HFFc6 (cell line): Measurements from ENCODE around the gene GDPD5. TPM values are rescaled to one million over a fixed set of nuclear protein-coding genes. Genes with fewer than 3 reads are reported as not detected.

Source experiments
- DNase-seq: peaks from one replicate; pipeline ENCODE4 v3.0.0-alpha.2; 2018
- H3K27ac Mint-ChIP-seq: 2 replicates; pipeline ENCODE4 v1.8.0; 2020; ENCODE audit warnings: mild to moderate bottlenecking, mixed read lengths
- H3K27me3 Mint-ChIP-seq: 2 replicates; pipeline ENCODE4 v1.8.0; 2021; ENCODE audit warnings: mild to moderate bottlenecking, moderate library complexity, mixed read lengths; ENCODE audit not compliant: insufficient read depth
- H3K36me3 Mint-ChIP-seq: 2 replicates; pipeline ENCODE4 v1.8.0; 2021; ENCODE audit warnings: low read depth, mixed read lengths
- H3K4me1 Mint-ChIP-seq: 2 replicates; pipeline ENCODE4 v1.8.0; 2020; ENCODE audit warnings: low read depth, mixed read lengths
- H3K4me3 Mint-ChIP-seq: 2 replicates; pipeline ENCODE4 v1.8.0; 2020; ENCODE audit warnings: mild to moderate bottlenecking, moderate library complexity, mixed read lengths
- H3K9me3 Mint-ChIP-seq: 2 replicates; pipeline ENCODE4 v1.8.0; 2020; ENCODE audit warnings: mild to moderate bottlenecking, mixed read lengths
- CTCF ChIP-seq: fragments of 200-600 bp; sonication (generic); IDR thresholded peaks from 2 replicates; pipeline ENCODE4 v1.5.0; 2021; ENCODE audit warnings: antibody characterized with exemption, mild to moderate bottlenecking
- total RNA-seq, 6 experiments: library from RNA; stranded (reverse); fragmentation: NEBNext Ultra II Directional; extraction: Animal tissue kit (Norgen Biotek cat#: 25700); gene quantifications; 2 replicates in 1 of 6; 3 replicates in 5 of 6; pipeline ENCODE4 v1.2.3, GENCODE V29; 2021

The GDPD5 gene
- total RNA-seq, 6 experiments from 2014 or later = 2.5 to 5.7 (median 4.2) TPM

GRCh38 chr11:75508051-75508561, 17.6 kb downstream of the GDPD5 start:
- TF ChIP-seq CTCF = no peak
- H3K27ac Mint-ChIP-seq = no peak overlapping the region

GRCh38 chr11:75507571-75507970, 18.2 kb downstream of the GDPD5 start:
- Mint-ChIP-seq H3K4me3 (no peak overlapping the region), H3K4me1 (peaks cover 1% of the 10 kb centered on the region), H3K9me3 (no peaks in the 10 kb centered on the region), H3K27me3 (peaks cover 15% of the 10 kb centered on the region), H3K27ac (no peak overlapping the region), H3K36me3 (no peaks in the 10 kb centered on the region)
- TF ChIP-seq CTCF = no peak
- no peak for DNase-seq

More at GRCh38 chr11:75508051-75508561, 17.6 kb downstream of the GDPD5 start:
- Mint-ChIP-seq H3K27me3 (peaks cover 18% of the 10 kb centered on the region), H3K9me3 (no peaks in the 10 kb centered on the region), H3K4me1 (no peaks in the 10 kb centered on the region), H3K36me3 (no peaks in the 10 kb centered on the region), H3K4me3 (no peak overlapping the region)
- no peak for DNase-seq

- Mint-ChIP-seq H3K36me3 (no peaks in the 10 kb centered on the region), H3K27ac (no peak overlapping the region), H3K4me1 (peaks cover 9% of the 10 kb centered on the region), H3K9me3 (no peaks in the 10 kb centered on the region), H3K4me3 (no peak overlapping the region), H3K27me3 (peaks cover 10% of the 10 kb centered on the region)
- no peak for TF ChIP-seq CTCF
- no peak for DNase-seq
Measured at GRCh38 chr11:75506827-75507226, 18.9 kb downstream of the GDPD5 start.

- Mint-ChIP-seq H3K27me3 (peaks cover 5% of the 10 kb centered on the region), H3K9me3 (no peaks in the 10 kb centered on the region), H3K36me3 (no peaks in the 10 kb centered on the region), H3K4me3 (no peak overlapping the region), H3K4me1 (peaks cover 10% of the 10 kb centered on the region), H3K27ac (no peak overlapping the region)
- no peak for DNase-seq
- no peak for TF ChIP-seq CTCF
Measured at GRCh38 chr11:75505916-75506692, 19.6 kb downstream of the GDPD5 start.

- no peak overlapping the region for H3K27ac Mint-ChIP-seq
- H3K4me3 Mint-ChIP-seq = no peak overlapping the region
- H3K36me3 Mint-ChIP-seq = no peaks in the 10 kb centered on the region
- peaks cover 25% of the 10 kb centered on the region for H3K4me1 Mint-ChIP-seq
- H3K27me3 Mint-ChIP-seq = peaks cover 9% of the 10 kb centered on the region
- no peak for DNase-seq
- no peaks in the 10 kb centered on the region for H3K9me3 Mint-ChIP-seq
- no peak for TF ChIP-seq CTCF
Measured at GRCh38 chr11:75504501-75504900, 21.2 kb downstream of the GDPD5 start.
